Stimulated activated CD4-positive, alpha-beta T cell treated with anti-CD3 and anti-CD28 coated beads, Interleukin-2, amount 100 ng/mL, for 4 hours (primary cell): Measurements from ENCODE around the gene KIF5C.
"Not testable (repeated sequence)": the region's sequence is repeated elsewhere in the genome, so short reads cannot be mapped to it uniquely, and the experiment has no call there.

Experiments used
- DNase-seq: peaks from one replicate; pipeline ENCODE4 v3.0.0-alpha.2; 2020; ENCODE audit warnings: low read depth

Gene KIF5C

GRCh38 chr2:148965623-148966437 lies 90.8 kb downstream of the KIF5C start:
- DNase-seq: no peak

- no peak for DNase-seq
These were observed 91.4 kb downstream of the KIF5C start for GRCh38 chr2:148966438-148966758.

GRCh38 chr2:148967056-148967455 lies 92.0 kb downstream of the KIF5C start:
- no peak for DNase-seq

GRCh38 chr2:148967578-148967977 lies 92.6 kb downstream of the KIF5C start:
- DNase-seq: no peak

- DNase-seq: no peak
These were observed 93.3 kb downstream of the KIF5C start for GRCh38 chr2:148968301-148968700.

- no peak for DNase-seq
These were observed 93.8 kb downstream of the KIF5C start for GRCh38 chr2:148968776-148969319.

GRCh38 chr2:148969659-148970061 lies 94.6 kb downstream of the KIF5C start:
- DNase-seq: no peak

GRCh38 chr2:148970385-148970784 lies 95.4 kb downstream of the KIF5C start:
- DNase-seq: no peak

- no peak for DNase-seq
These were observed 96.5 kb downstream of the KIF5C start for GRCh38 chr2:148971547-148971946.

GRCh38 chr2:148974095-148974494 lies 99.1 kb downstream of the KIF5C start:
- no peak for DNase-seq

- DNase-seq: no peak
These were observed 103.1 kb downstream of the KIF5C start for GRCh38 chr2:148978026-148978685.

- no peak for DNase-seq
These were observed 103.7 kb downstream of the KIF5C start for GRCh38 chr2:148978706-148979105.

- no peak for DNase-seq
These were observed 104.3 kb downstream of the KIF5C start for GRCh38 chr2:148979164-148979918.

GRCh38 chr2:148979919-148980277 lies 104.9 kb downstream of the KIF5C start:
- DNase-seq: no peak

- DNase-seq: not testable (repeated sequence)
These were observed 105.5 kb downstream of the KIF5C start for GRCh38 chr2:148980496-148980895.

GRCh38 chr2:148981324-148981723 lies 106.3 kb downstream of the KIF5C start:
- no peak for DNase-seq

- no peak for DNase-seq
These were observed 106.8 kb downstream of the KIF5C start for GRCh38 chr2:148981781-148982180.

- DNase-seq: no peak
These were observed 107.3 kb downstream of the KIF5C start for GRCh38 chr2:148982282-148982681.

GRCh38 chr2:148983896-148984295 lies 108.9 kb downstream of the KIF5C start:
- DNase-seq: no peak

- no peak for DNase-seq
These were observed 109.4 kb downstream of the KIF5C start for GRCh38 chr2:148984449-148984848.

GRCh38 chr2:148987286-148987685 lies 112.3 kb downstream of the KIF5C start:
- no peak for DNase-seq

GRCh38 chr2:148988337-148988736 lies 113.3 kb downstream of the KIF5C start:
- no peak for DNase-seq
